ENCODE measurements around the gene HID1. TPM values are rescaled to one million over a fixed set of nuclear protein-coding genes. Genes with fewer than 3 reads are reported as not detected.

Gene HID1
- total and polyA plus RNA-seq, 2 of the 4 experiments (the other 2 are of a cell fraction): 0.18 to 1.7 TPM

GRCh38 chr17:74978240-74978639 lies 5.7 kb upstream of the HID1 start:
- Histone ChIP-seq H3K9ac (ENCODE audit: low read depth, low read length) (no peak overlapping the region), H4K20me1 (ENCODE audit: insufficient read depth, low read length) (no peaks in the 10 kb centered on the region), H3K27me3 (ENCODE audit: control insufficient read depth, insufficient read depth, low read length) (peaks cover 22% of the 10 kb centered on the region), H2AK9ac (replicated peaks; ENCODE audit: low read depth, low read length, poor library complexity) (no peak overlapping the region), H3K23ac (ENCODE audit: low read depth, low read length) (no peak overlapping the region), H3K27ac (ENCODE audit: insufficient read depth, low read length) (no peak overlapping the region), H2BK20ac (ENCODE audit: low read depth, low read length) (no peak overlapping the region), H2BK120ac (ENCODE audit: low read depth, low read length) (no peak overlapping the region), H3K18ac (ENCODE audit: low read depth, low read length) (no peak overlapping the region), H3K4me3 (ENCODE audit: insufficient read depth, low read depth, low read length) (no peak overlapping the region), H3K9me1 (ENCODE audit: insufficient read depth, low read length) (peaks cover 5% of the 10 kb centered on the region), H3K4me1 (ENCODE audit: control insufficient read depth, insufficient read depth, low read length) (peaks cover 10% of the 10 kb centered on the region), H3K56ac (ENCODE audit: extremely low read depth, insufficient read depth, low read length) (no peak overlapping the region), H3K79me1 (ENCODE audit: low read depth in 1 of 2, low read length in 2 of 2) (peaks cover 4 to 12% of the 10 kb centered on the region in 2 experiments; a peak in 3 of 4 replicates), H3K4ac (ENCODE audit: low read depth, low read length) (no peak overlapping the region), H4K5ac (ENCODE audit: low read depth, low read length) (no peak overlapping the region), H2BK5ac (ENCODE audit: low read depth, low read length, poor library complexity, severe bottlenecking) (no peak overlapping the region), H3K36me3 (ENCODE audit: control insufficient read depth, insufficient read depth, low read length) (no peaks in the 10 kb centered on the region), H4K8ac (ENCODE audit: low read depth in 2 of 2, low read length in 2 of 2) (no peak overlapping the region), H2AK5ac (ENCODE audit: low read depth, low read length) (no peak overlapping the region), H2AFZ (replicated peaks; ENCODE audit: low read length, poor library complexity) (no peak overlapping the region), H2BK15ac (ENCODE audit: low read depth, low read length) (no peak overlapping the region), H3K9me3 (ENCODE audit: control insufficient read depth, insufficient read depth, low read length) (no peaks in the 10 kb centered on the region), H3K4me2 (ENCODE audit: low read depth, low read length) (no peak overlapping the region), H3K14ac (replicated peaks; ENCODE audit: low read depth, low read length) (no peak overlapping the region), H4K91ac (ENCODE audit: insufficient read depth, low read depth, low read length) (no peak overlapping the region)
- ATAC-seq (ENCODE audit: low read depth) (no peak), DNase-seq (no peak)
- POLR2A ChIA-PET (ENCODE audit: unreplicated experiment): no interaction called here
- dilution Hi-C loops (cut with HindIII; ENCODE audit: low sequenced_read_pairs, unreplicated experiment) (no loop called here), intact Hi-C loops (cut with micrococcal nuclease) (no loop called here), in situ Hi-C loops (cut with MboI; ENCODE audit: low sequenced_read_pairs) (no loop called here)
- CTCF ChIA-PET: interaction anchor here (0.7 kb wide), 1 partner anchor 9 kb away, joined by 3 read pairs; the partner anchor contains the start of gene CDR2L
- WGBS, 2 experiments (ENCODE audit: extremely low coverage in 2 of 2, insufficient read length in 1 of 2): 17% methylated on average over 1 of the region's 3 CpGs; no CpG with 5 or more reads in 1 of the 2 experiments
- BruUV-seq (replicated peaks): no TSS peak
- TF ChIP-seq POLR2A (IDR thresholded peaks at IDR 0.05; ENCODE audit: low read depth, low read length): no peak
- no peak for TF ChIP-seq RAD21 (IDR thresholded peaks at IDR 0.05; ENCODE audit: low read length)
- no peak for TF ChIP-seq SMC3 (IDR thresholded peaks at IDR 0.05; ENCODE audit: low read depth, low read length)
- TF ChIP-seq MXI1 (IDR thresholded peaks at IDR 0.05; ENCODE audit: borderline replicate concordance, low read depth, low read length): no peak
- no peak for TF ChIP-seq USF2 (IDR thresholded peaks at IDR 0.05; ENCODE audit: low read depth, low read length)
- TF ChIP-seq FOS (IDR thresholded peaks at IDR 0.05; ENCODE audit: low read depth, low read length): no peak
- no peak for TF ChIP-seq NFE2L2 (IDR thresholded peaks at IDR 0.05; ENCODE audit: low read depth, low read length)
- no peak for TF ChIP-seq BHLHE40 (IDR thresholded peaks at IDR 0.05; ENCODE audit: low read depth, low read length)
- no peak for TF ChIP-seq CEBPB (IDR thresholded peaks at IDR 0.05; ENCODE audit: low read depth, low read length)
- TF ChIP-seq RFX5 (IDR thresholded peaks at IDR 0.05; ENCODE audit: low read depth, low read length): no peak
- no peak for TF ChIP-seq CTCF (conservative IDR thresholded peaks at IDR 0.05; ENCODE audit: low read depth, low read length)
- TF ChIP-seq MAZ (IDR thresholded peaks at IDR 0.05; ENCODE audit: borderline replicate concordance, low read depth, low read length): no peak
- no peak for TF ChIP-seq ELK1 (IDR thresholded peaks at IDR 0.05; ENCODE audit: borderline replicate concordance, low read depth, low read length)
- TF ChIP-seq CHD1 (IDR thresholded peaks at IDR 0.05; ENCODE audit: low read depth, low read length): no peak
- TF ChIP-seq RCOR1 (IDR thresholded peaks at IDR 0.05; ENCODE audit: insufficient replicate concordance, low read length): no peak
- TF ChIP-seq MAFK (IDR thresholded peaks at IDR 0.05; ENCODE audit: low read depth, low read length): no peak
